Subcutaneous adipose tissue (tissue), 4 donors: ENCODE data around the gene ADGRG1. TPM values are rescaled to one million over a fixed set of nuclear protein-coding genes. Genes with fewer than 3 reads are reported as not detected.

Experiments
- CTCF ChIP-seq: fragments of 450-650 bp; IDR thresholded peaks from one replicate; pipeline ENCODE4 v1.5.1; 2016; ENCODE audit warnings: low read depth, mild to moderate bottlenecking, control low read depth, antibody characterized with exemption, moderate library complexity
- total RNA-seq, 4 donors: library from RNA; depleted of rRNA; stranded (reverse); fragments of >200 nt; gene quantifications; one replicate each; pipeline ENCODE4 v1.1.0, GENCODE V29; 2016

ADGRG1 gene
- total RNA-seq, 4 donors from 2014 or later, result 10.0 to 92.5 (median 21.2) TPM

GRCh38 chr16:57658130-57658877, 29.9 kb downstream of the ADGRG1 start:
- no peak for TF ChIP-seq CTCF

GRCh38 chr16:57658878-57659674, 30.6 kb downstream of the ADGRG1 start:
- TF ChIP-seq CTCF, result no peak

- TF ChIP-seq CTCF, result no peak
These were observed 32.5 kb downstream of the ADGRG1 start for GRCh38 chr16:57660715-57661463.

- no peak for TF ChIP-seq CTCF
These were observed 33.1 kb downstream of the ADGRG1 start for GRCh38 chr16:57661510-57661909.

DNA sequence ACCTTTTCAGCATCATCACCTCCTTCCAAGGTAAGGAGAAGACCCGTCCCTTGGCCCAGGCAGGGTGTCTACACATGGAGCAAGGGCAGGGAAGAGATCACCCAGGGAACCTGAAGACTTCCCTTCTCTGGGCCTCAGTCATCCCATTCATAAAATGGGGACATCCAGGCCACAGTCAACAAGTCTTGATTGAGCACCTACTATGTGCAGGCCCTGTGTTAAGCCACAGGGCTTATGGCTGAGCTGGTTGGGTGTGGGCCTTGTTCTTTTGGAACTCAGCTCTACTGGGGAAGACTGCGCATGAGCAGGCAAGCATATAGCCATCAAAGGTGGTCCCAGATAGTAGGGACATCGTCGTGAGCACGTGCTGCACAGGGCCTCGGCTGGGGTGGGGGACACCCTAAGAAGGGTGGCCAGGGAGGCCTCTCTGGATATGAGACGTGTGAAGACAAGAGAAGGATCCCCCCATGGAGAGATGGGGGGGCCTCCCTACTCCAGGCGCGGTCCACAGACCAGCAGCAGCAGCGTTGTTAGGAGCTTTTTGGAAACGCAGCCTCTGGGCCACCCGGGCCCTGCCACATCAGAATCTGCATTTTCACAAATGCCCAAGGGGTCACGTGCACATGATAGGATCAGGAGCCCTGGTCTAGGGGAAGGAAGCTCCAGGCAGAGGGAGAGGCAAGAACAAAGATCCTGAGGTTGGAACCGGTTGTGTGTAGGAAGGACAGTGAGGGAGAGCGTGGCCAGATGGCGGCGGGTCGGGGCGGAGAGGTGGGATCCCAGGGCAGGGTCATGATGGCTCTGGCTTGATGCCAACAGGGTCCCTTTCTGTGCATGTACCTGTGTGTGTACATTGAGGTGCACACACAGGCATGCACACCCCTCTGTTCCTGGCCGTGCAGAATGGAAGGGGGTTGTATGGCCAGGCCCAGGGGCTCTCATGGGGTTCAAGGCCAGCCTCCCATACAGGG, 33.8 kb downstream of the ADGRG1 start:
- no peak for TF ChIP-seq CTCF

DNA sequence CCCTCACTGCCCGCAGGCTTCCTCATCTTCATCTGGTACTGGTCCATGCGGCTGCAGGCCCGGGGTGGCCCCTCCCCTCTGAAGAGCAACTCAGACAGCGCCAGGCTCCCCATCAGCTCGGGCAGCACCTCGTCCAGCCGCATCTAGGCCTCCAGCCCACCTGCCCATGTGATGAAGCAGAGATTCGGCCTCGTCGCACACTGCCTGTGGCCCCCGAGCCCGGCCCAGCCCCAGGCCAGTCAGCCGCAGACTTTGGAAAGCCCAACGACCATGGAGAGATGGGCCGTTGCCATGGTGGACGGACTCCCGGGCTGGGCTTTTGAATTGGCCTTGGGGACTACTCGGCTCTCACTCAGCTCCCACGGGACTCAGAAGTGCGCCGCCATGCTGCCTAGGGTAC, 35.0 kb downstream of the ADGRG1 start:
- TF ChIP-seq CTCF, result no peak
